Measurements from ENCODE around the gene ZFR.
A peak's percentile ranks its signal among the peaks of the same experiment; 100 is the strongest.
"Not testable (repeated sequence)": the region's sequence is repeated elsewhere in the genome, so short reads cannot be mapped to it uniquely, and the experiment has no call there.

The ZFR gene

DNA sequence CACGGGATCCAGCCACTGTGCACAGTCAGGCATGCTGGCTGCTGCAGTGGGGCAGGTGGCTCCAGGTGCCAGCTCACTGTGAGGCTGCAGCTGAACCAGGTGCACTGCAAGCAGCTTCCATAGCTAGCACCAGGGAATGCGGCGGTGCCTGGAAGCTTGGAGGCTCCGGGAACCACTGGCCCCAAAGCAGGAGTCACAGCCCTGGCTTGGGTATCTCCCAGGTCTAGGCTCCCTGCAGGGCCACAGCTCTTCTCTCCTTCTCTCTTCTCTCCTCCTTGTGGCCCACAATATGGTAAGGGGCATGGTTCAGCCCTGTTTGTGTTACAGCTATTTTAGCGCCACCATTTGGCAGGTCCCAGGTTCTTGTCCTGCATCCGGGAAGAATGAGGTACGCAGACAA lies 125.1 kb downstream of the ZFR start:
- Histone ChIP-seq H3K9me3 (peaks cover 4% of the 10 kb centered on the region), H3K27me3 (no peaks in the 10 kb centered on the region), H3K4me3 (ENCODE audit: low read depth in 1 of 2, low read length in 1 of 2) (no peak overlapping the region), H3K27ac (no peak overlapping the region), H3K4me1 (ENCODE audit: control insufficient read depth in 1 of 2, insufficient read depth in 1 of 2, low read depth in 1 of 2, low read length in 1 of 2) (no peaks in the 10 kb centered on the region), H3K36me3 (no peaks in the 10 kb centered on the region)
- TF ChIP-seq, protein P1, sequence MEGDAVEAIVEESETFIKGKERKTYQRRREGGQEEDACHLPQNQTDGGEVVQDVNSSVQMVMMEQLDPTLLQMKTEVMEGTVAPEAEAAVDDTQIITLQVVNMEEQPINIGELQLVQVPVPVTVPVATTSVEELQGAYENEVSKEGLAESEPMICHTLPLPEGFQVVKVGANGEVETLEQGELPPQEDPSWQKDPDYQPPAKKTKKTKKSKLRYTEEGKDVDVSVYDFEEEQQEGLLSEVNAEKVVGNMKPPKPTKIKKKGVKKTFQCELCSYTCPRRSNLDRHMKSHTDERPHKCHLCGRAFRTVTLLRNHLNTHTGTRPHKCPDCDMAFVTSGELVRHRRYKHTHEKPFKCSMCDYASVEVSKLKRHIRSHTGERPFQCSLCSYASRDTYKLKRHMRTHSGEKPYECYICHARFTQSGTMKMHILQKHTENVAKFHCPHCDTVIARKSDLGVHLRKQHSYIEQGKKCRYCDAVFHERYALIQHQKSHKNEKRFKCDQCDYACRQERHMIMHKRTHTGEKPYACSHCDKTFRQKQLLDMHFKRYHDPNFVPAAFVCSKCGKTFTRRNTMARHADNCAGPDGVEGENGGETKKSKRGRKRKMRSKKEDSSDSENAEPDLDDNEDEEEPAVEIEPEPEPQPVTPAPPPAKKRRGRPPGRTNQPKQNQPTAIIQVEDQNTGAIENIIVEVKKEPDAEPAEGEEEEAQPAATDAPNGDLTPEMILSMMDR (IDR thresholded peaks at IDR 0.05): no peak

DNA sequence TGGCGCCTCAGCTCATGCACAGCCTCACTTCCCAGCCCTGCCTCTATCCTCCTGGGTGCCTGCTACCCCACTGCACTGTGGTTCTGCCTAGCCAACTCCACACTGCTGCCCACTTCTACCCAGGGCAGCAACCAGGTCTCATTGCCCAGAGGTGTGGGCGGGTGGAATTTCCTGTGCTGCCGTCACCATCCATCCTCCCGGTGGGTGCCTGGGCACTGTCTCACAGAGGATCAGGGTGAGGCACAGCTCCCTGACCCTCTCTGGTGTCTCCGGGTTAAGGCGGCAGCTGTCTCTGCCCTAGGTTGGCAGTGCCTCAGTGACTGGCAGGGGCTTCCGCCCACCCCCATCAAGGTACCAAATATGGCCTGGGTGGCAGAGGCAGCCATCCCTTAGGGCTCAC lies 127.5 kb downstream of the ZFR start:
- Histone ChIP-seq H3K4me3 (ENCODE audit: low read depth in 1 of 2, low read length in 1 of 2) (no peak overlapping the region), H3K27me3 (peaks cover 6% of the 10 kb centered on the region), H3K36me3 (no peaks in the 10 kb centered on the region), H3K27ac (no peak overlapping the region), H3K9me3 (peaks cover 3% of the 10 kb centered on the region), H3K4me1 (ENCODE audit: control insufficient read depth in 1 of 2, insufficient read depth in 1 of 2, low read depth in 1 of 2, low read length in 1 of 2) (peaks cover 3 to 7% of the 10 kb centered on the region in 2 experiments)
- TF ChIP-seq, protein P1 (IDR thresholded peaks at IDR 0.05): no peak

DNA sequence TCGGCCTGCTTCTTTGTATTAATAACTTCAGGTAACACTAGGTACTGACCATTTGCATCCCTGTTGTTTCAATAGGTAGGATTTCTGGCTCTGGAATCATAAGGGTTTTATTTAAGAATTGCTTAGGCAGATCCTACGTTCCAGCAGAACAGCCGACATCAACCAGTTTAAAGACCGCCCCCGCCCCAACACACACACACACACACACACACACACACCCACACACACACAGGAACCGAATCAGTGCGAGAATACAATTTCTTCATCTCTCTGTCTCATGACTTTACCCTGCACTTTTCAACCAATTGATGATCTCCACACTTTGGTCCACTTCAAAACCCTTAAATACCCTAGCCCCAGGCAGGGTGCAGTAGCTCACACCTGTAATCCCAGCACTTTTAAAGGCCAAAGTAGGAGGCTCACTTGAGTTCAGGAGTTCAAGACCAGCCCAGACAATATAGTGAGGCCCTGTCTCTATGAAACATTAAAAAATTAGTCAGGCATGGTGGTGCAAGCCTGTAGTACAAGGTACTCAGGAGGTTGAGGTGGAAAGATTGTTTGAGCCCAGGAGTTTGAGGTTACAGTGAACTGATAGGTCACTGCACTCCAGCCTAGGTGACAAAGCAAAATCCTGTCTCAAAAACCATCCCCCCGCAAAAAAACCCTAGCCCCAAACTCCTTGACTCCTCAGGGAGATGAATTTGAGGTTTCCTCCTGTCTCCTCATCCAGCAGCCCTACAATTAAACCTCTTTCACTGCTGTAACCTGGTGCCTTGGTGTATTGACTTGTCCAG lies 129.1 kb downstream of the ZFR start:
- TF ChIP-seq, protein P1 (IDR thresholded peaks at IDR 0.05): no peak
- Histone ChIP-seq H3K9me3 (no peaks in the 10 kb centered on the region), H3K27ac (no peak overlapping the region), H3K36me3 (no peaks in the 10 kb centered on the region), H3K27me3 (peaks cover 23% of the 10 kb centered on the region), H3K4me1 (ENCODE audit: control insufficient read depth in 1 of 2, insufficient read depth in 1 of 2, low read depth in 1 of 2, low read length in 1 of 2) (peaks cover 10 to 14% of the 10 kb centered on the region in 2 experiments), H3K4me3 (ENCODE audit: low read depth in 1 of 2, low read length in 1 of 2) (no peak overlapping the region)

GRCh38 chr5:32314658-32315057 lies 129.9 kb downstream of the ZFR start:
- Histone ChIP-seq H3K9me3 (no peaks in the 10 kb centered on the region), H3K27me3 (peaks cover 30% of the 10 kb centered on the region), H3K4me1 (ENCODE audit: control insufficient read depth in 1 of 2, insufficient read depth in 1 of 2, low read depth in 1 of 2, low read length in 1 of 2) (peaks cover 10 to 14% of the 10 kb centered on the region in 2 experiments), H3K36me3 (no peaks in the 10 kb centered on the region), H3K27ac (no peak overlapping the region), H3K4me3 (ENCODE audit: low read depth in 1 of 2, low read length in 1 of 2) (no peak overlapping the region)
- TF ChIP-seq, protein P1 (IDR thresholded peaks at IDR 0.05): no peak

GRCh38 chr5:32314152-32314488 lies 130.4 kb downstream of the ZFR start:
- not testable (repeated sequence) for H3K9me3 ChIP-seq; H3K4me3 ChIP-seq (ENCODE audit: low read depth in 1 of 2, low read length in 1 of 2); H3K36me3 ChIP-seq; H3K27ac ChIP-seq
- Histone ChIP-seq H3K27me3 (peaks cover 36% of the 10 kb centered on the region), H3K4me1 (ENCODE audit: control insufficient read depth in 1 of 2, insufficient read depth in 1 of 2, low read depth in 1 of 2, low read length in 1 of 2) (peaks cover 10 to 14% of the 10 kb centered on the region in 2 experiments)

- no peaks in the 10 kb centered on the region for H3K36me3 ChIP-seq
- peaks cover 42% of the 10 kb centered on the region for H3K27me3 ChIP-seq
- no peaks in the 10 kb centered on the region for H3K9me3 ChIP-seq
- H3K27ac ChIP-seq: peak within 1 kb of the TSS; percentile 85
- TF ChIP-seq, protein P1 (IDR thresholded peaks at IDR 0.05): peak; percentile 54
- peaks cover 10 to 14% of the 10 kb centered on the region in 2 experiments for H3K4me1 ChIP-seq (ENCODE audit: control insufficient read depth in 1 of 2, insufficient read depth in 1 of 2, low read depth in 1 of 2, low read length in 1 of 2)
- H3K4me3 ChIP-seq (ENCODE audit: low read depth in 1 of 2, low read length in 1 of 2): peak within 1 kb of the TSS; percentile 59 to 72
Measured at GRCh38 chr5:32312595-32313332, 131.8 kb downstream of the ZFR start, which contains the start of gene MTMR12. TSS of gene MTMR12 (minus strand) at chr5:32312939. CDS start at chr5:32312838, 101 bp downstream.
